Endothelial cell (in vitro differentiated cells): ENCODE results near the gene SLBP. TPM values are rescaled to one million over a fixed set of nuclear protein-coding genes. Genes with fewer than 3 reads are reported as not detected.

ENCODE experiments used
- DNase-seq: peaks from one replicate; pipeline ENCODE4 v3.0.0; 2021; ENCODE audit warnings: low spot score
- H3K27ac Mint-ChIP-seq: one replicate; pipeline ENCODE4 v1.8.0; 2021; ENCODE audit warnings: mixed read lengths, inconsistent platforms; ENCODE audit not compliant: unreplicated experiment
- H3K27me3 Mint-ChIP-seq: one replicate; pipeline ENCODE4 v1.8.0; 2021; ENCODE audit warnings: mild to moderate bottlenecking, moderate library complexity, mixed read lengths, inconsistent platforms; ENCODE audit not compliant: unreplicated experiment
- H3K36me3 Mint-ChIP-seq: one replicate; pipeline ENCODE4 v1.8.0; 2021; ENCODE audit warnings: mild to moderate bottlenecking, low read depth, mixed read lengths, inconsistent platforms; ENCODE audit not compliant: unreplicated experiment
- H3K4me1 Mint-ChIP-seq: one replicate; pipeline ENCODE4 v1.8.0; 2021; ENCODE audit warnings: mild to moderate bottlenecking, mixed read lengths, inconsistent platforms; ENCODE audit not compliant: unreplicated experiment
- H3K4me3 Mint-ChIP-seq: one replicate; pipeline ENCODE4 v1.8.0; 2021; ENCODE audit warnings: mild to moderate bottlenecking, mixed read lengths, inconsistent platforms; ENCODE audit not compliant: unreplicated experiment
- H3K9me3 Mint-ChIP-seq: one replicate; pipeline ENCODE4 v1.8.0; 2021; ENCODE audit warnings: mixed read lengths, inconsistent platforms; ENCODE audit not compliant: unreplicated experiment
- CTCF ChIP-seq: fragments of 200-600 bp; sonication (generic); IDR thresholded peaks from one replicate; pipeline ENCODE4 v1.5.0; 2021; ENCODE audit warnings: antibody characterized with exemption; ENCODE audit not compliant: unreplicated experiment
- total RNA-seq: library from RNA; stranded (reverse); fragmentation: NEBNext Ultra II Directional; extraction: Animal tissue kit (Norgen Biotek cat#: 25700); gene quantifications from one replicate; pipeline ENCODE4 v1.2.1, GENCODE V29; 2021; ENCODE audit not compliant: unreplicated experiment

The SLBP gene
- total RNA-seq, 1 donor from 2014 or later, result 33.2 TPM

DNA sequence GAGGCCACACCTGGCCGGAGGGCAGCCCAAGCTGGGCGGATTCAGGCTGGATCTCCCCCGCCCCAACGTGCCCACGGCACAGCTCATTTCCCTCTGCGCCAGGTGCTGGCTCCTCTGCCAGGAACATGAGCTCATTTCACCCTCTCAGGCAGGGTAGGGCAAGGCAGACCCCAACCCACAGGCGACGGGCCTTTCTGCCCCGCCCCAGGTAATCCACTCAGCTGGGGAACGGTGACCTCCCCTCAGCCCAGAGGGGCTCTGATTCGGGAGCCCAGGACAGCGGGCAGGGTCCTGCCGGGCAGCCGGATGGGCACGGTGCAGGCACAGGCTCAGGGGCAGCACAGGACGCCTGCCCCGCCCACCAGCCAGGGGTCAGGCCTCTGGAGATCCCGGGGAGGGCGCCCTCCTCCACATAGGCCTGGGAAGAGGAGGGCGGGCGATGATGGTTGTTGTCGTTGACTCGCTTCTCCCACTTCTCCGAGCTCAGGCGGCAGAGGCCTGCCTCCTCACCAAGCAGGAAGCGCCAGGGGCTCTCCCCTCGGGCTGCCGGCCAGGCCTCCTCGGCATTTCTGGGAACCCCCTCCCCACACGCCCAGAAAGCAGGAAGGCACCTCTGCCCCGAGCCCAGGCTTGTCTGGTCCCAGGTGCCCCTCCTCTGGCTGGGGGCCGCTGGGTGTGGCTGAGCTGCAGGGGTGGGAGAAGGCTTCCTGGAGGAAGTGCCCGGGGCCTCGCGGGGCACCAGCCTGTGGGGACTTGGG lies 40.3 kb upstream of the SLBP start:
- DNase-seq, result no peak
- Mint-ChIP-seq H3K36me3 (no peaks in the 10 kb centered on the region), H3K4me3 (no peak overlapping the region), H3K9me3 (no peaks in the 10 kb centered on the region), H3K27me3 (peaks cover 1% of the 10 kb centered on the region), H3K4me1 (no peaks in the 10 kb centered on the region), H3K27ac (no peak overlapping the region)
- no peak for TF ChIP-seq CTCF

GRCh38 chr4:1751919-1752283 lies 39.8 kb upstream of the SLBP start:
- no peaks in the 10 kb centered on the region for H3K4me1 Mint-ChIP-seq
- no peaks in the 10 kb centered on the region for H3K9me3 Mint-ChIP-seq
- H3K27me3 Mint-ChIP-seq, result no peaks in the 10 kb centered on the region
- H3K4me3 Mint-ChIP-seq, result no peak overlapping the region
- H3K36me3 Mint-ChIP-seq, result no peaks in the 10 kb centered on the region
- TF ChIP-seq CTCF, result no peak
- DNase-seq, result no peak
- H3K27ac Mint-ChIP-seq, result no peak overlapping the region

DNA sequence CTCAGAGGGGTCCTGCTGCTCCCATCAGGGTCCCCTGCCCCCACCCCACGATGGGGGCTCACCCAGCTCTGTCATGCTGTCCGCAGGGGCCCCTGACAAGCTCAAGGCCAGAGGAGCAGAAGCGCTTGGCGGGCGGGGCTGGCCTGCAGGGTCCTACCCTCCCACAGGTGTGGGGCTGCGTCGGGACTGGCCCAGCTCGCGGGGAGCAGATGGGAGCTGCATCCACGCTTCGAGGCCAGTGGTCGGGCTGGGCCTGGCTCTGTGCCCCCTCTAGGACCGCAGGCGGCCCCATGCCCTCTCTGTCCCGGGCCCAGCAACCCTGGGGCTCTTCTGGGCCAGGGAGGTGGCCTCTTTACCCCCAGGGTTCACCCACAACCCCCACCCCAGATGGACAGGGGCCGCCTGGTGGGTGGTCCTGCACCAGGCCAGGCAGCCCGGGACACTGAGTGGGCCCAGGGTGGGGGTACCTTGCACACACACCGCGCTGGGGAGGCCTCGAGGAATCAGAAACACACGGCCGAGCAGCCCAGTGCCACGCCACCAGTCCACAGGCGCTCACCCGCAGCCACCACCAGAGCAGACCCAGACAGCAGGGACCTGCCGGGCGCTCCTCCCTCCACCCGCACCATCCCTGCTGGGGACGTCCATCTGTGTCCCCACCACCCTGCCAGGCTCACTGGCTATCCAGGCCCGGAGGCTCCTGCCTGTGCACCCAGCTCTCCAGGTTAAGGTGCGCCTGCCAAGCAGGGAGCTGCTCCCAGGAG lies 39.2 kb upstream of the SLBP start:
- TF ChIP-seq CTCF, result no peak
- no peaks in the 10 kb centered on the region for H3K4me1 Mint-ChIP-seq
- no peak overlapping the region for H3K27ac Mint-ChIP-seq
- no peaks in the 10 kb centered on the region for H3K27me3 Mint-ChIP-seq
- H3K4me3 Mint-ChIP-seq, result no peak overlapping the region
- DNase-seq, result no peak
- H3K36me3 Mint-ChIP-seq, result no peaks in the 10 kb centered on the region
- no peaks in the 10 kb centered on the region for H3K9me3 Mint-ChIP-seq

GRCh38 chr4:1750381-1751154 lies 38.4 kb upstream of the SLBP start:
- Mint-ChIP-seq H3K36me3 (no peaks in the 10 kb centered on the region), H3K4me3 (no peak overlapping the region), H3K27me3 (no peaks in the 10 kb centered on the region), H3K4me1 (no peaks in the 10 kb centered on the region), H3K27ac (no peak overlapping the region), H3K9me3 (no peaks in the 10 kb centered on the region)
- no peak for DNase-seq
- TF ChIP-seq CTCF, result no peak
